Measurements from ENCODE around the gene STK35. TPM values are rescaled to one million over a fixed set of nuclear protein-coding genes. Genes with fewer than 3 reads are reported as not detected.

Gene STK35
- total RNA-seq, 1 donor from 2014 or later: 21.8 TPM

GRCh38 chr20:2114127-2114959 is 12.7 kb downstream of the STK35 start:
- Histone ChIP-seq H3K4me2 (no peak overlapping the region), H3K36me3 (no peaks in the 10 kb centered on the region), H2AFZ (replicated peaks) (no peak overlapping the region), H4K20me1 (ENCODE audit: low read depth) (peaks cover 89% of the 10 kb centered on the region), H3F3A (ENCODE audit: low read depth) (no peaks in the 10 kb centered on the region), H3K27ac (no peak overlapping the region), H3K27me3 (no peaks in the 10 kb centered on the region), H3K9me3 (ENCODE audit: low read depth) (no peaks in the 10 kb centered on the region), H3K9ac (no peak overlapping the region), H3K79me2 (ENCODE audit: low read depth) (peaks cover 99% of the 10 kb centered on the region), H3K4me1 (no peaks in the 10 kb centered on the region), H3K4me3 (no peak overlapping the region)
- peaks cover 29% of the 10 kb centered on the region for H3K36me3 Mint-ChIP-seq
- no peak for DNase-seq (ENCODE audit: low spot score)
- H3K27ac Mint-ChIP-seq: no peak overlapping the region
- TF ChIP-seq CTCF (IDR thresholded peaks at IDR 0.05) (no peak), EZH2 (IDR thresholded peaks at IDR 0.05) (no peak), EZH2phosphoT487 (IDR thresholded peaks at IDR 0.05) (no peak)
- no peak overlapping the region for H3K4me3 Mint-ChIP-seq
- no peaks in the 10 kb centered on the region for H3K27me3 Mint-ChIP-seq (ENCODE audit: insufficient read depth, low read depth)
- no peaks in the 10 kb centered on the region for H3K9me3 Mint-ChIP-seq
- peaks cover 11% of the 10 kb centered on the region for H3K4me1 Mint-ChIP-seq

DNA sequence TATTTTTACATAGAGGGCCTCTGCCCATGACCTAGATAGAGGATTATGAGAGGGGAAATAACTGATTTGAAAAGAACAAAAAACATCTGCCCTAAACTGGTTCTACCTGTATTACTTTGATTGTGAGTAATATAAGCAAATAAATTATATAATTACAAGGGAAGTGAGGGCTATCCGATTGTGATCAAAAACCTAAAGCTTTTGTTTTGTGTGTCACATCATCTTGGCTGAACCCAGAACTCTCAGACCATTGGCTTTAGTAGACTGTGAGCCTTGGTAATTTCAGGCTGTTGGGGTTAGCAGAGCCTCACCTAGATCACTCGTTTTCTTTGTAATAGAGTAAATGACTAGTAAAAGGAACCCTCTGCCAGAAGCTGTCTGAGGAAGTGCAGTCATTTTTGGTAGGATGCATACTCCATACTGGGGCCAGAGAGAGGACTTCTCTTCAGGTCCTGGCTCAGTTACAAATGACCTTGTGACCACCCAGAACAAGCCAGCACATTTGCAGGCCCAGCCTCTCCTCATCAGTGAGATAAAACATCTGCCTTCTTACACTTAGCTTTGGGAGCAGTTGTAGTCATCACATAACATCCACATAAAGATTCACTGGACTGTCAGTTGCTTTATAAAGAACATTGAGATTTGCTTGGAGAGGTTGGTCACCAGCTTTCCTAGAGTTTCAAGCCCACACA is 13.5 kb downstream of the STK35 start:
- Mint-ChIP-seq H3K27me3 (ENCODE audit: insufficient read depth, low read depth) (no peaks in the 10 kb centered on the region), H3K27ac (no peak overlapping the region), H3K4me1 (peaks cover 5% of the 10 kb centered on the region), H3K36me3 (peaks cover 35% of the 10 kb centered on the region), H3K9me3 (no peaks in the 10 kb centered on the region), H3K4me3 (no peak overlapping the region)
- Histone ChIP-seq H3K9ac (no peak overlapping the region), H3F3A (ENCODE audit: low read depth) (no peaks in the 10 kb centered on the region), H3K4me2 (no peak overlapping the region), H3K4me1 (no peaks in the 10 kb centered on the region), H3K27me3 (no peaks in the 10 kb centered on the region), H3K9me3 (ENCODE audit: low read depth) (no peaks in the 10 kb centered on the region), H3K79me2 (ENCODE audit: low read depth) (peaks cover 99% of the 10 kb centered on the region), H3K36me3 (no peaks in the 10 kb centered on the region), H3K4me3 (no peak overlapping the region), H3K27ac (no peak overlapping the region), H4K20me1 (ENCODE audit: low read depth) (peaks cover 86% of the 10 kb centered on the region), H2AFZ (replicated peaks) (no peak overlapping the region)
- DNase-seq (ENCODE audit: low spot score): no peak
- no peak for TF ChIP-seq CTCF (IDR thresholded peaks at IDR 0.05)
- no peak for TF ChIP-seq EZH2 (IDR thresholded peaks at IDR 0.05)
- no peak for TF ChIP-seq EZH2phosphoT487 (IDR thresholded peaks at IDR 0.05)

GRCh38 chr20:2116170-2116940 is 14.7 kb downstream of the STK35 start:
- no peaks in the 10 kb centered on the region for H3K4me1 ChIP-seq
- DNase-seq (ENCODE audit: low spot score): no peak
- no peak overlapping the region for H2AFZ ChIP-seq (replicated peaks)
- Mint-ChIP-seq H3K4me1 (no peaks in the 10 kb centered on the region), H3K27me3 (ENCODE audit: insufficient read depth, low read depth) (no peaks in the 10 kb centered on the region), H3K4me3 (no peak overlapping the region), H3K9me3 (no peaks in the 10 kb centered on the region), H3K27ac (no peak overlapping the region), H3K36me3 (peaks cover 38% of the 10 kb centered on the region)
- H3K9me3 ChIP-seq (ENCODE audit: low read depth): no peaks in the 10 kb centered on the region
- no peak overlapping the region for H3K27ac ChIP-seq
- H3K27me3 ChIP-seq: no peaks in the 10 kb centered on the region
- TF ChIP-seq EZH2phosphoT487 (IDR thresholded peaks at IDR 0.05) (no peak), CTCF (IDR thresholded peaks at IDR 0.05) (no peak), EZH2 (IDR thresholded peaks at IDR 0.05) (no peak)
- peaks cover 86% of the 10 kb centered on the region for H4K20me1 ChIP-seq (ENCODE audit: low read depth)
- H3K4me2 ChIP-seq: no peak overlapping the region
- no peaks in the 10 kb centered on the region for H3F3A ChIP-seq (ENCODE audit: low read depth)
- no peaks in the 10 kb centered on the region for H3K36me3 ChIP-seq
- no peak overlapping the region for H3K4me3 ChIP-seq
- H3K9ac ChIP-seq: no peak overlapping the region
- H3K79me2 ChIP-seq (ENCODE audit: low read depth): peaks cover 99% of the 10 kb centered on the region
